ENCODE data around the gene CUX1.

CUX1 gene

DNA sequence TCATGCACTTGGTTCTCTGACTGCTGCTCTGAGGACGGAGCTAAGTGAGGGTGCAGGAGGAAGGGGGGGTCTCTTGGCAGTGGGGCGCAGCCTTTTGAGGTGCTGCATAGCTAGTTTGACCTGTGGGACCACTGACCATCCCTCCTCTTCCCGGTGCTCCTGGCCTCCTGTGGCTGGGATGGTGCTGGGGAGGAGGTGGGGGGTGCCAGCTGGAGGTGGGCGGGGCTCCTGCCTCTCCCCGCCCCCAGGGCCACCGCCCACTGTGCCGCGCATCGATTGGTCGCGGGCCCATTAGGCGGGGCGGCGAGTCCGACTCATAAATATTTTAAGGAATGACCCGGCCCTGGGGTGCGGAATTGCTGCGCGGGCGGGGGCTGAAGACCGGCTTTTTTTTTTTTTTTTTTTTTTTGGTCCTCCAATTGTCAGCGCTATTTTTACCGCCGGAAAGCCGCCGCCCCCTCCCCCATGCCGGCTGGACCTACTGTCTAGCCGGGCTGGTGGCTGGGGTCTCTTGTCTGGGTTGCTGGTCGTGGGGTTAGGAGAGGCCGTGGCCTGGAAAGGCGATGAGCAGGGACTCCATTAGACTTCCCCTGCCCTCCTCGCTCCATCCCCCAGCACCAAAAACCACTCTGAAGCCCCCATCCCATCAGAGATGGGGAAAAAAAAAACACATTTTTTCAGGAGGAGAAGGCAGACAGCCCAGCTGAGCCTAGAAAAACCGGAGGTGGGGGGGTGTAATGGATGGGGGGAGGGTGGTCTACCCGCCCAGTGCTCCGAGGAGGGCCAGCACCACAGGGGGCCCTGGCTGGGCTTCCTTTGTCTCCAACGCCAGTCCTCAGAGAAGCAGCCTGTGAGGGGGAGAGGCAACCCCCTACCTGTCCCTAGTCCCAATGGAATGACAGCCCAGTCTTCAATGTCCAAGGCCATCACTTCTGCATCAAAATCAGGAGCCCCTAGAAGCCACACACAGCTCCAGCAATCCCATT lies 475.7 kb downstream of the CUX1 start:
- H3K4me3 ChIP-seq (ENCODE audit: low read depth, low read length): no peak overlapping the region
- TF ChIP-seq, protein P1, sequence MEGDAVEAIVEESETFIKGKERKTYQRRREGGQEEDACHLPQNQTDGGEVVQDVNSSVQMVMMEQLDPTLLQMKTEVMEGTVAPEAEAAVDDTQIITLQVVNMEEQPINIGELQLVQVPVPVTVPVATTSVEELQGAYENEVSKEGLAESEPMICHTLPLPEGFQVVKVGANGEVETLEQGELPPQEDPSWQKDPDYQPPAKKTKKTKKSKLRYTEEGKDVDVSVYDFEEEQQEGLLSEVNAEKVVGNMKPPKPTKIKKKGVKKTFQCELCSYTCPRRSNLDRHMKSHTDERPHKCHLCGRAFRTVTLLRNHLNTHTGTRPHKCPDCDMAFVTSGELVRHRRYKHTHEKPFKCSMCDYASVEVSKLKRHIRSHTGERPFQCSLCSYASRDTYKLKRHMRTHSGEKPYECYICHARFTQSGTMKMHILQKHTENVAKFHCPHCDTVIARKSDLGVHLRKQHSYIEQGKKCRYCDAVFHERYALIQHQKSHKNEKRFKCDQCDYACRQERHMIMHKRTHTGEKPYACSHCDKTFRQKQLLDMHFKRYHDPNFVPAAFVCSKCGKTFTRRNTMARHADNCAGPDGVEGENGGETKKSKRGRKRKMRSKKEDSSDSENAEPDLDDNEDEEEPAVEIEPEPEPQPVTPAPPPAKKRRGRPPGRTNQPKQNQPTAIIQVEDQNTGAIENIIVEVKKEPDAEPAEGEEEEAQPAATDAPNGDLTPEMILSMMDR (IDR thresholded peaks at IDR 0.05; ENCODE audit: low read depth, low read length): no peak
- DNase-seq (ENCODE audit: low read depth, low spot score): no peak
- in situ Hi-C loops (cut with HindIII; ENCODE audit: low sequenced_read_pairs): no loop called here

DNA sequence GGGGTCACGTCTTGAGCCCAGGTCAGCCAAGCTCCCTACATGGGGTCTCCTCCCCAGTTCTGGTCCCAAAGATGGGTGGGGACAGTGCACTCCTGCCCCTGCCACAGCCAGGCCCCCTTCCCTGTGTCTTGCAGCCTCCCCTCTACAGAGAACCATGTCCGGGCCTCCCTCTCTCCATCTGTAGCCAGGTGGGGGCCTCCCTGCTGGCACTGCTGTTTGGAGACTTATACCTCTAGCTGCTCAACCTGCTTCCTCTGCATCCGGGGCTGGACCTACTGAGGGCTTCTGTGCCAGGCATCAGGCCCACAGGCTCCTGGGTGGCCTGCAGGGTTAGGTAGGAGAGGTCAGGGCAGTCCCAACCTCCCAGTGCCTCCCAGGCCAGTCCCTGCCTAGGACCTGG lies 477.2 kb downstream of the CUX1 start:
- DNase-seq (ENCODE audit: low read depth, low spot score): no peak
- in situ Hi-C loops (cut with HindIII; ENCODE audit: low sequenced_read_pairs): no loop called here
- H3K4me3 ChIP-seq (ENCODE audit: low read depth, low read length): no peak overlapping the region
- TF ChIP-seq, protein P1 (IDR thresholded peaks at IDR 0.05; ENCODE audit: low read depth, low read length): no peak

DNA sequence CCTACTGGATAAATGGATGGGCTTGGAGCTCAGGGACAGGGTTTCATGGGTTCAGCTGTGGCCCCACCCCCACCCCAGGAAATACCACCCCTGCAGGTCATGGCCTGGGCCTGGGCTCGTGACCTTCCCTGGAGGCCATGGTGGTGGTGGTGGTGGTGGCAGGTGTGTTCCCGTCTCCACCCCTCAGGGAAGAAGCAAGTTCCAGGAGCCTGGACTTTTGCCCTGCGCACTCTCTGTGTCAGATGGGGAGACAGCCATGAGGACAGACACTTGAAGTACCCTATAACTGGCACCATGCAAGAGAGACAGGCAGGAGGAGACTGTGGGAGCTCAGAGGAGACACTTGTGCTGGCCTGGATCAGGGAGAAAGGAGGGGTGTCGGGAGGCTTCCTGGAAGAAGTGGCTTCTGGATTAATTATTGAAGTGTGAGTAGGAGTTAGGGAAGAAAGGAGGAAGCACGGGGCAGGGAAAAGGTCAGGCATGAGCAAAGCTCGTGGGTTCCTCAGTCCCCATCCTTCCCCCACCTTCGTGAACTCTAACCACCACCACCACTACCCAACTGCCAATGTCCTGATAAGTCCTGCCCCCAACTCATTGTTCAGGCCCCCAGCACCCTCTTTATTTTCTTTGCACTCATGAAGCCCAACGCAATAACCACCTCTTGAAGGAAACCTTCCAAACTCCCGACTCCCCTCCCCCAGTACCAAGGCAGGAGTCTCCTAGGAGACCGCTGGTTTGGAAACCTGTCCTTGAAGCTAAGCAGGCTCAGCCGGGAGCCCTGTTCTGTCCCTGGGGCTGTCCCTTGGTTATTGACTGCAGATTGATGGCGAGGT lies 478.1 kb downstream of the CUX1 start:
- no peak overlapping the region for H3K4me3 ChIP-seq (ENCODE audit: low read depth, low read length)
- in situ Hi-C loops (cut with HindIII; ENCODE audit: low sequenced_read_pairs): no loop called here
- no peak for DNase-seq (ENCODE audit: low read depth, low spot score)
- TF ChIP-seq, protein P1 (IDR thresholded peaks at IDR 0.05; ENCODE audit: low read depth, low read length): no peak

DNA sequence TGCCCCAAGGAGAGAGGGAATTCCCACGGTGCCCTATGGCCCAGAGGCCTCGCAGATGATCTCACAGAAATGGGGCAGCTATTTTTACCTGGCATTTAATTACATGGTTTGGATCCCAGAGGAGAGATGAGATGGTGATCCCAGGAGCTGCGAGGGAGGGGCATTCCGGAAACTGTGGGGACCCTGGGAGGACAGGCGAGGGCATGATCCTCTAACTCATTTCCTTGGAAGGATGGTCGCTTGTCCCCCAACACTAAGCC lies 478.7 kb downstream of the CUX1 start:
- in situ Hi-C loops (cut with HindIII; ENCODE audit: low sequenced_read_pairs): no loop called here
- H3K4me3 ChIP-seq (ENCODE audit: low read depth, low read length): no peak overlapping the region
- TF ChIP-seq, protein P1 (IDR thresholded peaks at IDR 0.05; ENCODE audit: low read depth, low read length): no peak
- no peak for DNase-seq (ENCODE audit: low read depth, low spot score)

DNA sequence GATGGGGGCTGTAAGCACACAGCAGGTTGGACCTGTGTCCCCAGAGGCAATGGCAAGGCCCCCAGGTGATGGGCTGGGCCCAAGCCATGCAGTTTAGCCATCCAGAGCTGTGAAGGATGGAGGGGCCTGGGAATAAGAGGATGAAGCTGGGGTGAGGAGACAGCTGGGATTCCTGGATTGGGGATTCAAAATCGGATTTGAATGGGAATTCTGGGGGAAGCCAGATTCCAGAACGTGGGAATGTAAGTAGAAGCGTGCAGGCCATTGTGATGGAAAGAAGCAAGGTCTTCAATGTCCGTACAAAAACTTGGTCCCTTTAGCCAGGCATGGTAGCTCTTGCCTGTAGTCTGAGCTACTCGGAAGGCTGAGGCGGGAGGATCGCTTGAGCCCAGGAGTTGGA lies 479.1 kb downstream of the CUX1 start:
- TF ChIP-seq, protein P1 (IDR thresholded peaks at IDR 0.05; ENCODE audit: low read depth, low read length): no peak
- H3K4me3 ChIP-seq (ENCODE audit: low read depth, low read length): no peak overlapping the region
- in situ Hi-C loops (cut with HindIII; ENCODE audit: low sequenced_read_pairs): no loop called here
- no peak for DNase-seq (ENCODE audit: low read depth, low spot score)

DNA sequence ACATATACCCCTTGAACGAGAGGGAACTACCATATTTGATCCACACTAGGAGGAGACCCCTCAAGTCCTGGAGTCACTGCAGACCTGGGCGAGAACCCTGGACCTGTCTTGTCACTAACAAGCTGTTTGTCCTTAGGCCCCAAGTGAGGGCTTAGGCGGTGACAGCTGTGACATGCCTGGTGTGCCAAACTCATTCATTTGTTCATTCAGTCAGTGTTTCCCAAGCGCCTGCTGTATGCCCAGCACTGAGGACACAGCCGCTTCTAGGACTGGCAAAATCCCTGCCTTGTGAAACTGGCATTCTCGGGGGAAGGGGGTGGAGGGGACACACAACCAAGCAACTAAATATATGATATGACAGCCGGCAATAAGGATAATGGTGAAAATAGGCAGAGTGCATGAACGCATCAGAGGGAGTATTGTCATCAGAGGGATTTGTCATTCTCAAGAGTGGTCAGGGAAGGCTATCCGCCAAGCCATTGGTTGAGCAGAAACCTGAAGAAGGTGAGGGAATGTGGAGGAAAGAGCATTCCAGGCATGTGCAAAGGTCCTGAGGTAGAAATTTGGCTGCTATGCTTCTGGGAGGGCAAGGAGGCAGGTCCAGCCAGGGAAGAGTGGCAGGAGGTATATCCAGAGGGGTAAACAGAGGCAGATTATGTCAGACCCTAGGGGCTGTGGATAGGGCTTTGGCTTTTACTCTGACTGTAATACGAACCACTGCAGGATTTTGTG lies 480.2 kb downstream of the CUX1 start:
- in situ Hi-C loops (cut with HindIII; ENCODE audit: low sequenced_read_pairs): no loop called here
- DNase-seq (ENCODE audit: low read depth, low spot score): no peak
- H3K4me3 ChIP-seq (ENCODE audit: low read depth, low read length): no peak overlapping the region
- TF ChIP-seq, protein P1 (IDR thresholded peaks at IDR 0.05; ENCODE audit: low read depth, low read length): no peak
